NCI-H1436 (cell line): ENCODE data around the gene DCBLD2.
A peak's percentile ranks its signal among the peaks of the same experiment; 100 is the strongest.

Experiments used
- DNase-seq: peaks from one replicate; lab custom pipeline; 2025; lab: John Stamatoyannopoulos, UW

The DCBLD2 gene, protein sequence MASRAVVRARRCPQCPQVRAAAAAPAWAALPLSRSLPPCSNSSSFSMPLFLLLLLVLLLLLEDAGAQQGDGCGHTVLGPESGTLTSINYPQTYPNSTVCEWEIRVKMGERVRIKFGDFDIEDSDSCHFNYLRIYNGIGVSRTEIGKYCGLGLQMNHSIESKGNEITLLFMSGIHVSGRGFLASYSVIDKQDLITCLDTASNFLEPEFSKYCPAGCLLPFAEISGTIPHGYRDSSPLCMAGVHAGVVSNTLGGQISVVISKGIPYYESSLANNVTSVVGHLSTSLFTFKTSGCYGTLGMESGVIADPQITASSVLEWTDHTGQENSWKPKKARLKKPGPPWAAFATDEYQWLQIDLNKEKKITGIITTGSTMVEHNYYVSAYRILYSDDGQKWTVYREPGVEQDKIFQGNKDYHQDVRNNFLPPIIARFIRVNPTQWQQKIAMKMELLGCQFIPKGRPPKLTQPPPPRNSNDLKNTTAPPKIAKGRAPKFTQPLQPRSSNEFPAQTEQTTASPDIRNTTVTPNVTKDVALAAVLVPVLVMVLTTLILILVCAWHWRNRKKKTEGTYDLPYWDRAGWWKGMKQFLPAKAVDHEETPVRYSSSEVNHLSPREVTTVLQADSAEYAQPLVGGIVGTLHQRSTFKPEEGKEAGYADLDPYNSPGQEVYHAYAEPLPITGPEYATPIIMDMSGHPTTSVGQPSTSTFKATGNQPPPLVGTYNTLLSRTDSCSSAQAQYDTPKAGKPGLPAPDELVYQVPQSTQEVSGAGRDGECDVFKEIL

DNA sequence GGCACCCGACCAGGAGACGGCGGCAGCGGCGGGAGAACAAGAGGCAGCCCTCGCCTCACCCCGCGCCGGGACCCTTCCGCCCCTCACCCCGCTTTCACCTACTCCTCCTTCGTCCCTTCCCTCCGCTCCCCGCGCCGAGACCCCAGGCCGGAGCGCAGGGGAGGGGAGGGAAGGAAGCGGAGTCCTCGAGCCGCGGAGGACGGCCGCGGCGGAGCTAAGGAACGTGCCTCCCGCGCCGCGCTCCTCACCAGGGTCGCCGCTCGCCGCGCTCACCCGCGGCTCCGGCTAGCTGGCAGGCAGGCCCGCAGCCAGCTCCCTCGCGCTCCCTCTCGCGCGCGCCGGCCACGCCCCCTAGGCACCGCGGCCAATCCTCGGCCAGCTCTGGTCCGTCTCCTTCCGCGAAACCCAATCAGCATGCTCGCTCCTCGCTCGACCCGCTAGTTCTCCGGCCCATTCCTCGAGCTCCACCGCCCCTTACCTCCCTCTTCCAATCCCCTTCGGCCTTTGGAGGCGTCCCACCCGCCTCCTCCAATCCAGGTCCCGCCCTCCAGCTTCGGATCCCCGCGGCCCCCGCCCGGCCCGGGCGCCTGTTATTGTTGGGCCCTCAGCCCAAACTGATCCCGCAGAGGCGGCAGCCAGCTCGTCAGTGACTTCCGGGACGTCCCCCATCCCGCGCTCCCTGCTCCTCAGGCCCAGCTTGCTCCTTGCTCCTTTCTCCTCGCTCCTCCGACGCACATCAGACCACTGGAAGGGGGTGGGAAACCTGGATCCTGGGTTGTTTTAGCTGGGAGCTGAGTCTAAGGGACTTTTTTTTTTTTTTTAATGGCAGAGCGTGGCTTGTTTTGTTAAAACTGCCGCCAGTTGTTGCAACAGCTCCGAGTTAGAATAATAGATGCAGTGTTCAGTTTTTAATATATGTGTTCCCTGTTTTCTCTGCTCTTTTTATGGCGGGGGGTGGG, at the start of gene DCBLD2:
Gene DCBLD2 (minus strand): TSS at position 304 of the 959 bp plus-strand sequence. CDS start 369 bp downstream, outside the sequence.
- peak; percentile 100 for DNase-seq

DNA sequence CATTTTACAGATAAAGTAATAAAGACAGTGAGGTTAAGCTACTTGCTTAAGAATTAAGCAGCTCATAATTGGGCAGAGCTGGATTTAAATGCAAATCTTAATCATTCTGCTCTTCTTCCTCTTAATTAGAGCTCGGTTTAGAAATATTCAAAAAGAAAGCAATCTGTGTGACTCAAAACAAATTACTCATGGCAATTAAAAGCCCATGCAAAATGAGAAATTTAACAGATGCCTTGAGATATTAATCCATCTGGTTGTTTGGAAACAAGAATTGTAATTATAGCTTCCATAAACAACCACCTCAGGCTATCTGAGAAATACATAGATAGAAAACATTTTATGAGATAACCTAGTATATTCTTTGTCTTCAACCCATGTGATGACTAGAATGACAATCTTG, 44.2 kb upstream of the DCBLD2 start:
- no peak for DNase-seq

- DNase-seq: no peak
These were observed 43.6 kb upstream of the DCBLD2 start for GRCh38 chr3:98945101-98945524.

GRCh38 chr3:98930413-98930812, 28.9 kb upstream of the DCBLD2 start:
- DNase-seq: no peak

DNA sequence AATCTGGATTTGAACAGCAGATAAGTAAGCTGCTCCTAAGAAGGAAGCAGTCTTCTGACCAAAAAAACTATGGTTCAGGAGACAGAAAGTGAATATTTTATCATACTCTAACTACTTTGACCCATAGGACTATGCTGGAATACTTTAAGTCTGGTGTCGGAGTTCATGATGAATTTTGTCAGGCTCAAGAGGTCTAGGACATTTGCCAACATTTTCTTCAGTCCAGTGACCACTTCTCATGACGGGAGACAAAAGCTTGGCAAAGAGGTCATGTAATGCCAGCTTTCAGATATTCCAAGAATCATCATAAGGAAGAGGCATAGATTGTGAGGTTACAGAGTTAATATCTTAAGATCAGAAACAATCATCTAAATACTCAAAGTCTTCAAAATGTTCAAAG, 20.5 kb upstream of the DCBLD2 start:
- DNase-seq: no peak

GRCh38 chr3:98920166-98920565, 18.7 kb upstream of the DCBLD2 start:
- no peak for DNase-seq

DNA sequence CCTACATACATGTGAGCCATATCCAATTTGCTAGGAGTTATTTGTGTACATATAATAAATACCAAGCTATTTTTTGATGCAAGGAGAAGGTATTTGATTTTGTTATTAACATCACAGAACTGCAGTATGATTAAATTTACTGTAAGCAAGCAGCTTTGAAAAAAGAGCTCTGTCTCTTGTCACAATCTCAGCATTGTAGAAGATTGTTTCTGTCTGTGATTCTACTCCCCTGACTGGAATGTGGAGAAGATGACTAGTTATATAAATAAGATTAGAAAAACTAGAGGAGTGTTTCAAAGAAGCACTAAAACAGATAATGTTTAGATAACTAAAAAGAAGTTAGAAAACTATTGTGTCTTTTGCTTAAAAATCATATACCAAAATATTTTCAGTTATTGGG, 17.1 kb upstream of the DCBLD2 start:
- no peak for DNase-seq

DNA sequence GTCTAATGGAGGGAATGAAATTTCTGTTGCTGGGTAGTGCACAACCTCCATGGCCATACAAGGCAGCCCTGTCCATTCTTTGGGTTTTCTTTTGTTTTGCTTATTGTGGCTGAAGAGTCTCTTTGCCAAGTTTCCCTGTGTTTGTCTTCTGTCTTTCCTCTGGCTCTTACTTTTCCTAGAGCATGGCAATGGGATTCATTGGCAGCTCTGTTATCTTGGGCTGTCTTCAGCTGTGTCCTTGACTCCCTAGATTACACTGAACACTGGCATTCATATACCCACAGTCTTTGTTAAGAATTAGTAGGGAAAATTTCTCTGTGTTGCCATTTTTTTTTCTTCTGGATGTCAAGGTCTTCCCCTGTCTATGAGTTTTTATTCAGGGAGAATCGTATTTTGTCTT, 16.1 kb upstream of the DCBLD2 start:
- DNase-seq: no peak

DNA sequence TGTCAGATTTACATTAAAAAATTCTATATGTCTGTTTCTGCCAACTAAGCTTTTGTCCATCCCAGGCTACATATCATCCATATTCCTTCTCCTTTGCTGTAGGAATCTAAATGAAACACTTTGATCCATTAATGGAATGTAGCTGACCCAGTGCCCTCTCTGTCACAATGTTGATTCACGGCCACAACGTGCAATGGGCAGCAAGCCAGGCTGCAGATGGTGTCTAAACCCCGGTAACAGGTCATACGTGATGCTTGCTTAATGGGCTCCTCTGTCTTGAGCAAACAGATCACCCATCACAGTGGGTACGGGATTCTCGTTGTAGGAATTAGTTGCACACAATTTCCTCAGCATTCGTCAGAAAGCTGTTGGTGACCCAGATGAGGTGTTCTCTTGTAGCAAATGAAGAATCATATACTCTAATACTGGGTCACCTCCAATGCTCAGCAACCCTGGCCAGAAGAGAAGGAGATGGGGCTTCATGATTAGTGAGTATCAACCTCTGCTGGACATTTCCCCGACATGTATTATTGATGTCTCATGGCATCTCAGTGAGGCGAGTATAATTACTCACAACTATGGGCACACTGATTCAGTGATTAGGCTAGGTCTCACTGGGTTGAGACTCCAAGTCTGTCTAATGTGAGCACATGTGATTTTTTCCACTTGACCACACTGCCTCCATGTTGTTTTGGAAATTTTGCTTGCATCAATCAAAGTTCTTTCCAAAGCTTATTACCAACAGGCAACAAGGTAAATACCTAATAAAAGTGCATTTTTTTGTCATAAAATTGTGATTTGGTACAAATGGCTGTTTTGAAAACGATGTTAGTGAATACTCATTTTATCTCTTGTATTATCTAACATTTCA, 12.9 kb upstream of the DCBLD2 start:
- no peak for DNase-seq

- no peak for DNase-seq
These were observed 11.0 kb upstream of the DCBLD2 start for GRCh38 chr3:98912448-98912847.

- DNase-seq: no peak
These were observed 4.7 kb upstream of the DCBLD2 start for GRCh38 chr3:98906230-98906629.

DNA sequence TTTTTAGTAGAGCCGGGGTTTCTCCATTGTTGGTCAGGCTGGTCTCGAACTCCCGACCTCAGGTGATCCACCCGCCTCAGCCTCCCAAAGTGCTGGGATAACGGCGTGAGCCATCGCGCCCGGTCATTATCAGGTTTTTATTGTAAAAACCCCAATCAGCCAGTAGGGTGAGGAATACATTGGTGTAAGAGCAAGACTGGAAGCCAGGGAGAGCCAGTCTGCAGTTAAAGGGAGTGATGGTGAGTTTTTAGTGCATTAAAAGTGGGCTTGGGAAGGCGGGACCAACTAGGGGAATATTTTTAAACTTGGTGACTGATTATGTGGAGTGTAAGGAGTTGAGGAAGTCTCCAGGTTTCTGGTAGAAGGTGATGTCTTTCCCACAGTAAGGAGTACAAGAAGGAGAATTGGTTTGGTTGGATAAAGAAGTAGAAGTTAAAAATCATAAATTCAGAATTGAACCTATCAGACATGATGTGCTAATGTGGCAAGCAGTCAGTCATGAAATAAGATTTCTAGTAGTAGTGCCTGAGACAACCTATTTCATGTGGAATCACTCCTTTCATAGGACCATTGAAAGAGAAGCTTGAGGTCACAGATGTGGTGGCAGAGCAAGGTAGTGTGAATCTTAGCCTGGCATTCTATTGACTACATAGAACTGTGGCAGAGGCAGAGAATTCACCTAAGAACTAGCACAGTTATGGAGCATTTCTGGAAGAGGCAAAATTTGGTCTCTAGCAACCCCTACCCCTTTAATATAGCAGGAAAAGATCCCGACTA, 2.4 kb upstream of the DCBLD2 start:
- no peak for DNase-seq

GRCh38 chr3:98903099-98903498, 1.6 kb upstream of the DCBLD2 start:
- DNase-seq: no peak

DNA sequence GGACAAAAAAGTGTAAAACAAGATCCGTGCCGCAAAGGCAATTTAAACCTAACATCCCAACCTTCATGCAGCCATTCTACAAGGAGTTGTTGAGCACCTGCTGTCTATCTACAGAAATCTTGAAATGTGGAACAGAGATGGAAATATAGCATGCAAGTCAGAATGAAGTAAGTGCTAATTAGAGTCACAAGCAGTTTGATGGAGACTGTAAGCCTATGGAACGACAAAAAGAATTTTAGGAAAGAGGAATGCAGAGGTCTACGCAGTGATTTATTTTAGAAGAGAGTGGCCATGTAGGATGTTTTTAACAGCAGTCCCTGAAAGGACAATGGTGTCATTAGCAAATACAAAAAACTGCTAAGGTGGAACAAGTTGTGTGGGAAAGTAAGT, 851 bp upstream of the DCBLD2 start:
- no peak for DNase-seq

GRCh38 chr3:98901119-98901391, 440 bp downstream of the DCBLD2 start:
- DNase-seq: peak; percentile 64

DNA sequence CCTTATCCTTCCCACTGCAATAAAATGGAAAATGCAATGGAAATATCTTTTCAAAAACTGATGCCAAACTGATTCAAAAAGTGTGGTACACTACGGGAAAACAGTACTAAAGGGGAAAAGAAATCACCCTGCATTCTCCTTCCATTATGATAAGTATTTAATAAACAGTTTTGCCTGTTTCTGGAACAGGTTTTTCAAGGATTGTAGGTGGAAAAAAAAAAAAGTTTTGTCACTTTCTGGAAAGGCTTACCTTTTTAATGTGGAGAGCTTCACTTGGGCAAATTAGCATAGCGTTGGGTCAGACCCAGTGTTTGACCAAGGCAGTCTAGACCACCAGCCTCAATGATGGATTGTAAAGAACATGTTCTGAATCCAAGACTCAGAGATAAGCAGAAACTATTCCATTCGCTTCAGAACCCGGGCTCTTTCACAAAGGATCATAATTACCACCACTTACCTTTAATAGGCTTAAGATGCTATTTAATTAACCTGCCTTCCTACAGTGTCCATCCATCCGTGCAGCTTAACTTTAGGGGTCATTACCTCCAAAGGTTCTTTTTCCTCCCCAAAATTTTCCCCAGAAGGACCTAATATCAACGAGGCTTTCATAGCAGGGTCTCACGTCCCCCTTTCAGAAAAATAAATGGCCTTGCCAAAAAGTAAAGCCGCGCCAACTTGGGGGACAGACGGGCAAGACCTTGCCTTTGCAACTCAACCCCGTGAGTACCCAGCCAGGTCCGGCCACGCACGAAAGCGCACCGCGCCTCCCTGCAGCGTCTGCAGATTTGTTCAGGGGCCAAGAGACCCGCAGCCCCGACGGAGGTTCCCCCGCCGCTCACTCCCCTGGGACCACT, 1.0 kb downstream of the DCBLD2 start:
- peak; percentile 21 for DNase-seq

GRCh38 chr3:98897701-98898100, 3.8 kb downstream of the DCBLD2 start:
- DNase-seq: no peak

DNA sequence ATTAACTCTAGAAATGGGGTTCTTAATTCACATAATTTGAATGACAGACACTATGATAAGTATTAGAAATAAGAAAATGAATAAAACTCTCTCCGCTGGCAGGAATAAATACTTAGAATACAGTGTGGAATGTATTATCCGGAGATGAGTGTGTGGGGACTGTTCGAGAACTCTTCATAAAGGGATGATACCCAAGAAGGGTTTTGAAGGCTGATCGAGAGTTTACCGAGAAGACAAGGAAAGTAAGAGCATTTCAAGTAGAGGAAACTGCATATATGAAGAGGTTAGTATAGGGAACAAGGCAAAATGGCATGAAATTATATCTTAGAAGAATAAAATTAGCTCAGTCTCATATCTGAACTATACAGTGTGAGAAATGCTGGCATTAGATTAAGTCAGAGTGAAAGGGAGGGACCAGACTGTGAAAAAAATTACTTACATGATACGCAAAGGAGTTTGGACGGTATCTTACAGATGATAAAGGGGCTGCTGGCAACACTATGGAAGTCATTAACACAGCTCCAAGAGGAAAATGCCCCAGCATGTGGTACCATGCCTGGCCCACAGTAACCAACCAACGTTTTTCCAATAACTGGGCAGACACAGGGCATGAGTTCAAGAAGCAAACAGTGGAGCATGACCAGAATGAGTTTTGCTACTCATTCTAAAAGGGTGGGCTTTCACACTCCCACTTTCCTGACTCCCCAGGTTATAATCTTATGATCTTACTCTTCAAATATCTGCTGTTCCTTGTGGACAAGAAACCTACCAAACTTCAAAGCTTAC, 6.5 kb downstream of the DCBLD2 start:
- no peak for DNase-seq

DNA sequence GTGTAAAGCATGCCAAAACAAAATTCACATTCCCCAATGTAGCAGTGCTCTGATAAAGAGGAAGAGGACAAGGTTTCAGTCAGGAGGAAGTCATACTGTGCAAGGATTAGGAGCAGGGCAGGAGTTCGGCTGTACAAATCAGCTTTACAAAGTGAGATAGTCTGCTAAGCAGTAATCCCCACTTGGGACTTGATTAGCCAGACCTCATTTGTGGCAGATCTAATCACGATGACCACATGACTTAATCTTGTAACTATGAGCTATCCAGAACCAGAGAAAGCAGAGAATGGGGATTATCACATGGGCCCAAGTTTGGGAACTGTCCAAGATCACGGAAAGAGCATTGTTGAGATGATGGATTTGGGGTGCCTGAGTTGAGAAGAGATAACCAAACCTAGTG, 7.8 kb downstream of the DCBLD2 start:
- DNase-seq: no peak
